K562 (cell line): ENCODE measurements around the gene R3HDM2. TPM values are rescaled to one million over a fixed set of nuclear protein-coding genes. Genes with fewer than 3 reads are reported as not detected.

ENCODE experiments used
- ATAC-seq: fragments of 200-7000 bp; cut with Tn5 transposase; 3 replicates; pipeline ENCODE4 v1.9.1; 2020; ENCODE audit warnings: moderate library complexity
- BruUV-seq: library from RNA; stranded (reverse); fragments of 400-500 nt; replicated peaks from 2 replicates; lab custom pipeline; 2021; lab: Mats Ljungman, UMichigan
- CTCF ChIA-PET: fragments of 300-600 bp; formaldehyde crosslinking; extraction: SDS; loops from one replicate; lab custom pipeline; 2021; ENCODE audit warnings: low intra/inter-chr PET ratio; lab: Yijun Ruan, JAX
- POLR2A ChIA-PET: fragments of 300-600, 350-650 bp; sonication (Branson Sonifier 250); formaldehyde crosslinking; extraction: SDS; loops from one replicate; lab custom pipeline; 2021; ENCODE audit warnings: antibody characterized with exemption, inconsistent platforms; lab: Yijun Ruan, JAX
- DNase-seq, 4 experiments: peaks; one replicate each; pipeline versions ENCODE4 v3.0.0 to v3.0.0-alpha.2; 2011 to 2018; ENCODE audit warnings: low spot score in 3 of 4, mixed read lengths in 3 of 4; ENCODE audit errors: extremely low read depth in 1 of 4
- FAIRE-seq: peaks from 2 replicates; lab custom pipeline; 2011; peaks lifted over from hg19 to GRCh38; lab: Jason Lieb, UNC
- H2AFZ ChIP-seq: 2 replicates; pipeline ENCODE4 v1.6.0; 2011; ENCODE audit warnings: low read depth, low read length, control low read depth, inconsistent platforms
- H3K27ac ChIP-seq: fragments of 200-600 bp; 3 replicates; pipeline ENCODE4 v1.8.0; 2011; ENCODE audit warnings: low read depth, mild to moderate bottlenecking, control low read depth, inconsistent platforms, low read length, moderate library complexity, mixed read lengths; ENCODE audit errors: extremely low read depth
- H3K27me3 ChIP-seq, 2 experiments: fragments of 300-600 bp in 1 of 2; 2 replicates in 1 of 2; 3 replicates in 1 of 2; pipeline versions ENCODE4 v1.6.0 to v1.8.0; 2011; ENCODE audit warnings: inconsistent platforms in 2 of 2, low read length in 2 of 2, mild to moderate bottlenecking in 1 of 2, mixed read lengths in 1 of 2, moderate library complexity in 1 of 2; ENCODE audit not compliant: control insufficient read depth in 2 of 2, insufficient read depth in 2 of 2
- H3K36me3 ChIP-seq: fragments of 300-600 bp; 3 replicates; pipeline ENCODE4 v1.8.0; 2011; ENCODE audit warnings: mild to moderate bottlenecking, low read length, inconsistent platforms; ENCODE audit not compliant: control insufficient read depth, insufficient read depth
- H3K4me1 ChIP-seq, 2 experiments: fragments of 200-600 bp in 1 of 2; replicated peaks in 1 of 2; 2 replicates in 1 of 2; 3 replicates in 1 of 2; pipeline versions ENCODE4 v1.5.1 to v1.8.0; 2011; ENCODE audit warnings: inconsistent platforms in 2 of 2, low read length in 2 of 2, mild to moderate bottlenecking in 1 of 2, mixed read lengths in 1 of 2, moderate library complexity in 1 of 2; ENCODE audit not compliant: control insufficient read depth in 2 of 2, insufficient read depth in 2 of 2
- H3K4me2 ChIP-seq: 2 replicates; pipeline ENCODE4 v1.6.1; 2011; ENCODE audit warnings: low read length, control low read depth, inconsistent platforms, mixed read lengths; ENCODE audit not compliant: insufficient read depth
- H3K4me3 ChIP-seq: fragments of 200-600 bp; sonication (generic), shearing (Covaris generic); 2 replicates; pipeline ENCODE4 v1.5.1; 2016; ENCODE audit warnings: control low read depth, inconsistent platforms
- H3K79me2 ChIP-seq: fragments of 200-600 bp; 3 replicates; pipeline ENCODE4 v1.8.0; 2011; ENCODE audit warnings: low read length, inconsistent platforms; ENCODE audit not compliant: control insufficient read depth, insufficient read depth
- H3K9ac ChIP-seq, 2 experiments: 2 replicates each; pipeline versions ENCODE4 v1.6.0 to v1.6.1; 2011; ENCODE audit warnings: low read depth in 2 of 2, low read length in 2 of 2, control low read depth in 1 of 2, inconsistent platforms in 1 of 2, mild to moderate bottlenecking in 1 of 2, mixed read lengths in 1 of 2; ENCODE audit not compliant: insufficient read depth in 1 of 2
- H3K9me1 ChIP-seq: one replicate; pipeline ENCODE4 v1.6.0; 2011; ENCODE audit warnings: inconsistent platforms, mild to moderate bottlenecking, low read length, moderate library complexity; ENCODE audit not compliant: control insufficient read depth, insufficient read depth
- H3K9me3 ChIP-seq: replicated peaks from 2 replicates; pipeline ENCODE4 v1.5.1; 2011; ENCODE audit warnings: low read depth, low read length, inconsistent platforms; ENCODE audit not compliant: control insufficient read depth, insufficient read depth
- H4K20me1 ChIP-seq: replicated peaks from 2 replicates; pipeline ENCODE4 v1.6.1; 2011; ENCODE audit warnings: low read length, inconsistent platforms, mixed read lengths; ENCODE audit not compliant: control insufficient read depth, insufficient read depth
- EGR1 ChIP-seq: fragments of 450-650 bp; conservative IDR thresholded peaks from 2 replicates; pipeline ENCODE4 v1.6.1; 2017; ENCODE audit warnings: mild to moderate bottlenecking
- EHMT2 ChIP-seq: fragments of 450-650 bp; IDR thresholded peaks from 2 replicates; pipeline ENCODE4 v1.6.1; 2018; ENCODE audit warnings: antibody characterized with exemption
- ETS2 ChIP-seq: IDR thresholded peaks from 2 replicates; pipeline ENCODE4 v1.6.1; 2016; ENCODE audit warnings: borderline replicate concordance, missing genetic modification characterization, mild to moderate bottlenecking, moderate library complexity, missing compliant biosample characterization; ENCODE audit not compliant: poor library complexity, severe bottlenecking
- WGBS: fragments of 100-300 bp; shearing (Covaris generic); methylation state at CpG from one replicate; pipeline ENCODE4 v1.1.6; 2016; ENCODE audit warnings: low coverage, mixed read lengths; ENCODE audit not compliant: insufficient coverage; ENCODE audit errors: missing lambda C conversion rate; 5-methylcytosine and 5-hydroxymethylcytosine counted together
- in situ Hi-C: fragments of 300-500 bp; cut with MboI; formaldehyde crosslinking; loops from 4 replicates; pipeline ENCODE4 v1.15.0; 2018; ENCODE audit warnings: inconsistent platforms, mixed read lengths
- intact Hi-C: fragments of 100-400 bp; cut with micrococcal nuclease; formaldehyde crosslinking; loops from 2 replicates; pipeline ENCODE4 v1.14.2; 2022
- polyA plus RNA-seq, 8 experiments: library from polyadenylated mRNA; depleted of rRNA in 4 of 8; stranded (reverse) in 5 of 8; unstranded in 3 of 8; fragments of >200 nt; fragmentation: Nextera tagmentation in 2 of 8; fragmentation: Illumina TruSeq in 1 of 8; extraction: Ambion mirVana in 2 of 8; extraction: Trizol in 1 of 8; gene quantifications; 2 replicates each; pipeline versions ENCODE4 v1.2.1 to v1.2.3, GENCODE V29; 2011 to 2014; ENCODE audit warnings: inconsistent platforms in 1 of 8, missing spikeins in 1 of 8
- total RNA-seq, 7 experiments: library from RNA; depleted of rRNA in 6 of 7; stranded (reverse); fragments of >200 nt in 6 of 7; fragmentation: Illumina TruSeq in 2 of 7; extraction: Trizol in 2 of 7; gene quantifications; 2 replicates each; pipeline versions ENCODE4 v1.2.1 to v1.2.3, GENCODE V29; 2011 to 2021; ENCODE audit warnings: low replicate concordance in 1 of 7

R3HDM2 gene
- total and polyA plus RNA-seq, 9 of the 15 experiments (the other 6 are each of a cell fraction or from before 2014, with no cell fraction given) = 3.3 to 18.8 (median 9.0) TPM

DNA sequence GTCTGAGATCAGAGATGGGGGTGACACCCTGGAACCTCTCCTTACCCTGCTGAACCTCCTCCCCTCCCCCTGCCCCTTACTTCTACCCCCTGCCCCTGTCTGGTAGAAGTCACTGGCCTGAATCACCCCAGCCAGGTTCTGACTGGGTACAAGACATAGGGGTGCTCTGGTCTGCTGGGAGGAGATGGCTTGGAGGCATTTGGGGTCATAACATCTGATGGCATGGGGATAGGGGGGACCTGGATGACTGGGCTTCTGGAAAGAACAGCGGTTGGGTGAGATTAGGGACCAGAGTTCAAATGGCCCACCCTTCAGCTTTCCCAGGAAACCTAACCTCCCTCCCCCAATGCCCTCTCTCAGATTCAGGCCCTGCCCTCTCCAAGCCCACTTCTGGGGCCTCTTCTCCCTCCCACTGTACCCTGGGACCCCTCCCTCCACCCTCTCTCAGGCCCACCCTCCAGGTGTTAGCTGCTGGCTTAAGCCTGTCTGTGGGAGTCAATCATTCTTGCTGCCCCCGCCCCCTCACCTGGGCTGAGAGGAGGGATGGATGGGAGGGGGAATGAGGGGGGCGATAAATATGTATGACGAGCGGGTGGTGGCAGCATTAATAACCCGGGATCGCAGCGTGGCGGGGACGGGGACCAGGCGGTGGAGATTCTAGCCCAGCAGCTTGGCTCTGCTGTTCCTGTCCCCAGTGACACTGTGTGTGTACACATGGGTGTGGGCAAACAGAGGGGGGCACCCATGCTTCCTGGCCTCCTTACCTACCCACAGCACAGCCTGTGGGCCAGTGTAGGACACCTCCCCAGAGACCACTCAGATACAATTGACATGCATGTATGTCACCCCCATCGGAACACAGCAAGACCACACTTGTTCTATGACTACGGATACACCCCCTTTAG is 208.3 kb downstream of the R3HDM2 start:
- DNase-seq = no peak
- Histone ChIP-seq H4K20me1 (no peaks in the 10 kb centered on the region; the same call in 1 of the 2 replicates), H3K36me3 (no peaks in the 10 kb centered on the region), H2AFZ (no peak overlapping the region), H3K4me1 (peaks cover 19 to 61% of the 10 kb centered on the region in 2 experiments), H3K9ac (no peak overlapping the region), H3K9me3 (no peaks in the 10 kb centered on the region), H3K4me3 (no peak overlapping the region), H3K27ac (no peak overlapping the region), H3K27me3 (peaks cover 31 to 42% of the 10 kb centered on the region in 2 experiments), H3K4me2 (no peak overlapping the region), H3K79me2 (no peaks in the 10 kb centered on the region), H3K9me1 (peaks cover 2% of the 10 kb centered on the region)
- in situ Hi-C loops (no loop called here), intact Hi-C loops (no loop called here)
- ChIA-PET POLR2A (interaction anchor here (0.6 to 1.2 kb wide), 6 partner anchors 8 to 513 kb away, joined by 3 to 5 read pairs (median 3); no protein-coding TSS in a partner anchor), CTCF (no interaction called here)
- no TSS peak for BruUV-seq
- no peak for ATAC-seq
- 59% methylated on average over 5 of the region's 13 CpGs for WGBS
- TF ChIP-seq EHMT2 (no peak), EGR1 (no peak; the same call in 1 of the 2 replicates), ETS2 (tag) (no peak)
- no peak for FAIRE-seq
